ENCODE data around the gene ZFR. TPM values are rescaled to one million over a fixed set of nuclear protein-coding genes. Genes with fewer than 3 reads are reported as not detected.

Gene ZFR
- polyA plus RNA-seq, 1 donor (not counting 4 experiments of a cell fraction or from before 2014, with no cell fraction given): 58.7 TPM

DNA sequence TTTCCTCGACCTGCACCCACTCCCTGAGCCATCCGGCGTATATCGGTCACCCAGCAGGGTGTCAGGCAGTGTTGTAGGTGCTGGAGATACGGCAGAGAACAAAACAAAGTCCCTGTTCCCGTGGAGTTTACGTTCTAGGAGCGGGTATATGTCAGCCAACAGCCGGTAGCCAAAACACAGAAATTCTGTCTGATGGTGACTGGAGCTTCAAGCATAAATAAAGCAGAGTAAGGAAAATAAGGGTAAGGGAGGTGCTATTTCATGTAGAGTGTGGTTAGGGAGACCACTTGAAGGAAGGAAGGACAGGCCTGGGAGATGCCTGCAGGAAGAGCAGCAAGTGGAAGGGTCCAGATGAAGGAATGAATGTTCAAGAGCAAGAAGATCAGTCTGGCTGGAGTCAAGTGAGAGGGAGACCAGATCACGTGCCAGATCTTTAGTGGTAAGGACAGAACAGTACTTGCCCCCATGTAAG is 783 bp upstream of the ZFR start:
- peaks cover 2 to 5% of the 10 kb centered on the region in 2 experiments for H3K36me3 ChIP-seq (ENCODE audit: control insufficient read depth in 2 of 2, extremely low read depth in 1 of 2, insufficient read depth in 2 of 2, low read length in 2 of 2)
- H3K27ac ChIP-seq (ENCODE audit: control insufficient read depth, insufficient read depth, low read length): no peak overlapping the region
- H3K9me1 ChIP-seq (ENCODE audit: control insufficient read depth, extremely low read depth, insufficient read depth, low read length): no peaks in the 10 kb centered on the region
- dilution Hi-C loops (cut with MboI; ENCODE audit: extremely low pct_ligation_motif_present, low sequenced_read_pairs): no loop called here
- no peak overlapping the region for H3K4me3 ChIP-seq (ENCODE audit: control insufficient read depth in 2 of 3, extremely low read depth in 1 of 3, insufficient read depth in 2 of 3, low read depth in 1 of 3, low read length in 3 of 3)
- no peak overlapping the region for H2AFZ ChIP-seq (ENCODE audit: control insufficient read depth, low read length)
- FAIRE-seq (no peak), DNase-seq (ENCODE audit: low read depth, low spot score) (no peak)
- H3K9ac ChIP-seq (ENCODE audit: control insufficient read depth, extremely low read depth, insufficient read depth, low read length): no peak overlapping the region
- TF ChIP-seq, protein P1, sequence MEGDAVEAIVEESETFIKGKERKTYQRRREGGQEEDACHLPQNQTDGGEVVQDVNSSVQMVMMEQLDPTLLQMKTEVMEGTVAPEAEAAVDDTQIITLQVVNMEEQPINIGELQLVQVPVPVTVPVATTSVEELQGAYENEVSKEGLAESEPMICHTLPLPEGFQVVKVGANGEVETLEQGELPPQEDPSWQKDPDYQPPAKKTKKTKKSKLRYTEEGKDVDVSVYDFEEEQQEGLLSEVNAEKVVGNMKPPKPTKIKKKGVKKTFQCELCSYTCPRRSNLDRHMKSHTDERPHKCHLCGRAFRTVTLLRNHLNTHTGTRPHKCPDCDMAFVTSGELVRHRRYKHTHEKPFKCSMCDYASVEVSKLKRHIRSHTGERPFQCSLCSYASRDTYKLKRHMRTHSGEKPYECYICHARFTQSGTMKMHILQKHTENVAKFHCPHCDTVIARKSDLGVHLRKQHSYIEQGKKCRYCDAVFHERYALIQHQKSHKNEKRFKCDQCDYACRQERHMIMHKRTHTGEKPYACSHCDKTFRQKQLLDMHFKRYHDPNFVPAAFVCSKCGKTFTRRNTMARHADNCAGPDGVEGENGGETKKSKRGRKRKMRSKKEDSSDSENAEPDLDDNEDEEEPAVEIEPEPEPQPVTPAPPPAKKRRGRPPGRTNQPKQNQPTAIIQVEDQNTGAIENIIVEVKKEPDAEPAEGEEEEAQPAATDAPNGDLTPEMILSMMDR (optimal IDR thresholded peaks at IDR 0.05 in 1 of 3, IDR thresholded peaks at IDR 0.05 in 1 of 3, conservative IDR thresholded peaks at IDR 0.05 in 1 of 3; ENCODE audit: extremely low read depth in 1 of 3, insufficient read depth in 2 of 3, low read length in 3 of 3): no peak
- no peak for TF ChIP-seq EZH2 (IDR thresholded peaks at IDR 0.05; ENCODE audit: low read length)
- H3K4me2 ChIP-seq (ENCODE audit: control insufficient read depth, extremely low read depth, insufficient read depth, low read depth, low read length): no peak overlapping the region
- no peaks in the 10 kb centered on the region for H3K9me3 ChIP-seq (ENCODE audit: control insufficient read depth, low read depth, low read length)
- H3K4me1 ChIP-seq (ENCODE audit: control insufficient read depth, extremely low read depth, insufficient read depth, low read length): peaks cover 14% of the 10 kb centered on the region
- peaks cover 7% of the 10 kb centered on the region for H4K20me1 ChIP-seq (ENCODE audit: control insufficient read depth, extremely low read depth, insufficient read depth, low read length)
- H3K79me2 ChIP-seq (ENCODE audit: control insufficient read depth, insufficient read depth, low read length): peaks cover 34% of the 10 kb centered on the region
- no peaks in the 10 kb centered on the region for H3K27me3 ChIP-seq (ENCODE audit: control insufficient read depth, extremely low read depth, insufficient read depth, low read length)

DNA sequence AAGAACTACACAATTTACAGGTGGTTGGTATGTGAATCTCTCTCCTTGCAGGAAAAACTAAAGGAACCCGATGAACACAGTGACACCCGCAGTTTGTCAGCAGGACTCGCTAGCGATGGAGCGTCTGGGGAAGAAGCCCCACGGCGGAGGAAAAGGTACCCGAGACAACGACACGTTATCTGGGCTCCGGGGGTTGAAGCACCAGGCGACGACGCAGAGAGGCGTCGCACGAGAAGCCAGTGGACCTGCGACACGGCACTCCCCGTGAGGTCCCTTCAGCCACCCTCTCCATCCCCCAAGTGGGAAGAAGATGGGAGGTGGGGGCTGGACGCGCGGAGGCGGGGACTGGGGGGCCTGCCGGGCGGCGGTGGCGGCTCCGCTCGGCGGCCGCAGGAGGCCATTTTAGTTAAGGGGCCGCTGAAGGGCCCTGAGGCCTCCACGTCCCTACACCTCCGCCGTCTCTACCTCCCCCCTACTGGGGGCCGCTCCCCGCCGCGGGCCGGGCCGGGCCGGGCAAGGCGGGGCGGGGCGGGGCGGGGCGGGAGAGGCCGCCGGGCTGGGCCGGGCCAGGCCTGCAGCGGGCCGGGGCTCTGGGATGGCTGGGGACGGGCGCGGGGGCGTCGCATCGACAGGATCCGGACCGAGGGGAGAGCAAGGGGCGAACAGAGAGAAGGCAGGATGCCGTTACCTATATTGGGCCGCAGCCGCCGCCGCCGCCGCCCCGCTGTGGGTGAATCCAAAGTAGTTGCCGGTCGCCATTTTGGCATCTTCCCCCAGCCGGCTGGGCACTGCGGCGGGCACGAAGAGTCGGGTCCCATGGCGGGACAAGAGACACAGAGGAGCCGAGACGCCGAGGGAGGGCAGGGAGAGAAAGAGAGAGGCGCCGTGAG is 754 bp downstream of the ZFR start:
- dilution Hi-C loops (cut with MboI; ENCODE audit: extremely low pct_ligation_motif_present, low sequenced_read_pairs): no loop called here
- peaks cover 28% of the 10 kb centered on the region for H3K4me1 ChIP-seq (ENCODE audit: control insufficient read depth, extremely low read depth, insufficient read depth, low read length)
- peaks cover 15% of the 10 kb centered on the region for H4K20me1 ChIP-seq (ENCODE audit: control insufficient read depth, extremely low read depth, insufficient read depth, low read length)
- H3K27me3 ChIP-seq (ENCODE audit: control insufficient read depth, extremely low read depth, insufficient read depth, low read length): no peaks in the 10 kb centered on the region
- peaks cover 2 to 5% of the 10 kb centered on the region in 2 experiments for H3K36me3 ChIP-seq (ENCODE audit: control insufficient read depth in 2 of 2, extremely low read depth in 1 of 2, insufficient read depth in 2 of 2, low read length in 2 of 2)
- FAIRE-seq (no peak), DNase-seq (ENCODE audit: low read depth, low spot score) (no peak)
- peaks cover 49% of the 10 kb centered on the region for H3K79me2 ChIP-seq (ENCODE audit: control insufficient read depth, insufficient read depth, low read length)
- TF ChIP-seq, protein P1 (optimal IDR thresholded peaks at IDR 0.05 in 1 of 3, IDR thresholded peaks at IDR 0.05 in 1 of 3, conservative IDR thresholded peaks at IDR 0.05 in 1 of 3; ENCODE audit: extremely low read depth in 1 of 3, insufficient read depth in 2 of 3, low read length in 3 of 3): no peak
- no peak for TF ChIP-seq EZH2 (IDR thresholded peaks at IDR 0.05; ENCODE audit: low read length)
- H3K9ac ChIP-seq (ENCODE audit: control insufficient read depth, extremely low read depth, insufficient read depth, low read length): peak overlapping the region; percentile 90
- H2AFZ ChIP-seq (ENCODE audit: control insufficient read depth, low read length): peak overlapping the region; percentile 76
- H3K4me2 ChIP-seq (ENCODE audit: control insufficient read depth, extremely low read depth, insufficient read depth, low read depth, low read length): peak overlapping the region; percentile 99
- peak overlapping the region; percentile 78 for H3K27ac ChIP-seq (ENCODE audit: control insufficient read depth, insufficient read depth, low read length)
- no peaks in the 10 kb centered on the region for H3K9me1 ChIP-seq (ENCODE audit: control insufficient read depth, extremely low read depth, insufficient read depth, low read length)
- H3K9me3 ChIP-seq (ENCODE audit: control insufficient read depth, low read depth, low read length): no peaks in the 10 kb centered on the region
- H3K4me3 ChIP-seq (ENCODE audit: control insufficient read depth in 2 of 3, extremely low read depth in 1 of 3, insufficient read depth in 2 of 3, low read depth in 1 of 3, low read length in 3 of 3): peak overlapping the region; percentile 75 to 93 (median 90)

Measured in keratinocyte (primary cell).